Middle frontal gyrus (tissue), 1 donor: Measurements from ENCODE around the gene LMF1.

Experiments
- DNase-seq: peaks from one replicate; pipeline ENCODE4 v3.0.0-alpha.2; 2015; ENCODE audit warnings: low spot score; ENCODE audit errors: extremely low spot score

The LMF1 gene

GRCh38 chr16:1002399-1003166 lies 31.8 kb upstream of the LMF1 start:
- DNase-seq = no peak

DNA sequence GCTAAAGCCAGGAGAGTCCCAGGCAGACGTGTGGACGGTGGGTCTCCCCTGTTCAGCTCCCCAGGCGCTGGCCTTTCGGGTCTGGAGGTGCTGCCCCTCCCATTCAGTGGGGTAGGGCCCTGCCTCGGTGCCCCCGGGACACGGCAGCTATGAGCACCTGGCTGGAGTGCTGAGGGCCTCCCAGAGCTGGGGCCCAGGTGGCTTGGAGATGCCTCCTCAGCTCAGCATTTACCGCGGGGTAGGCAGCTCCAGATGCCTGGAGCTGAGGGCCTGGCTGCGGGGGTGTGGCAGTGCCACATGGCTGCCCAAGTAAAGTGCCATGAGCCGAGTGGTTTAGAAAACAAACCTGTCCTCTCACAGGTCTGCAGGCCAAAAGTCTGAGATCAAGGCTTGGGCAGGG lies 30.3 kb upstream of the LMF1 start:
- DNase-seq = no peak

- no peak for DNase-seq
Observed at GRCh38 chr16:1000608-1001007, 29.8 kb upstream of the LMF1 start.

DNA sequence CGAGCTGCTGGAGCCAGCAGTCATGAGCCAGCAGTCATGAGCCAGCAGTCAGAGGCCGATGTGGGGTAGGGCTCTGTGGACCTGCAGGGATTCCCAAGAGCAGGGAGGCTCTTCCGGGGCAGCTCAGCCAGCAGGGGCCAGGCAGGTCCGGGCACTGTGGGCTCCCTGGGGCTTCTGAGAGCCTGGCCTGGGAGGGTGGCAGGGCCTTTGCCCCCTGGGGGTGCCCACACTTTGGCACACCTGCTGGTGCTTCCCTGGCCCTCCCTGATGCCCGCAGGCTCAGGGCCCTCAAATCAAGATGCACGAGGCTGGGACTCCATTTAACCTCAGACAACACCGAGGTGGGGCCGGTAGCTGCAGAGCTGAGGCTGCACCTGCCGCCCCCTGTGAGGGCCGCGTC lies 28.9 kb upstream of the LMF1 start:
- no peak for DNase-seq

DNA sequence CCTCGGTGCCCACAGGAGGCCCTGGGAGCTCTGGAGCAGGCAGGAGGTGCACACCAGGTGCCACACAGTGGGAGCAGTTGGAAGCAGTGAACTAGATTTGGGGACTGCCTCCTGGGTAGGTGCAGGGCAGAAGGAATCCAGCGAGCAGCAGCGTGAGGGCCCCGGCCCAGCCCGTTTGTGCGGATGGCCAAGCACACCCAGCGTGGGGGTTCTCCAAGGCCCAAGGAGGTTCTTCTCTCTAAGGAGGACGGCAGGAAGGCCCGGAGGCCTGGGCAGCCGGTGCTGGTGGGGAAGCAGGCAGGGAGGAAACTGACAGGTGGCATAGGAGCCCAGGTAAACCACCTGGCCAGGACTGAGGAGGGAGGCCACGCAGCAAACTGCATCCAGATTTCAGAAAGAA lies 27.8 kb upstream of the LMF1 start:
- no peak for DNase-seq

DNA sequence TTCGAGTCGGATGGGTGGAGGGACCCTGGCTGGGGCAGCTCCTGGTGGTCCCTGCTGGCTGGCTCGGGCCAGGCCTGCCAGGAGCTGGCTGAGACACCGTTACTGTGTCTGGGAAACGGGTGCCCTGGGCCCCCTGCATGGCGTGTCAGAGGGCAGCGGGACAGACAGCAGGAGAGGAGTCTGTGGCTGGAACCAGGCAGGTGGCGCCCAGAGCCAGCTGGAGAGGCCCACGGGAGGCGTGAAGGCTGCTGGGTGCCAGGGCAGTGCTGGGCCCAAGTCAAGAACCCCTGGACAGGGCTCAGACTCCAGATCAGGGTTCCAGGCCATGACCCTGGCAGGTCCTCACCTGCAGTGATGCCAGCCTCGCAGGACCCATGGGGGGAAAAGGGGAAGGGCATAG lies 27.4 kb upstream of the LMF1 start:
- DNase-seq = no peak

- no peak for DNase-seq
Observed at GRCh38 chr16:997440-998051, 26.8 kb upstream of the LMF1 start.

DNA sequence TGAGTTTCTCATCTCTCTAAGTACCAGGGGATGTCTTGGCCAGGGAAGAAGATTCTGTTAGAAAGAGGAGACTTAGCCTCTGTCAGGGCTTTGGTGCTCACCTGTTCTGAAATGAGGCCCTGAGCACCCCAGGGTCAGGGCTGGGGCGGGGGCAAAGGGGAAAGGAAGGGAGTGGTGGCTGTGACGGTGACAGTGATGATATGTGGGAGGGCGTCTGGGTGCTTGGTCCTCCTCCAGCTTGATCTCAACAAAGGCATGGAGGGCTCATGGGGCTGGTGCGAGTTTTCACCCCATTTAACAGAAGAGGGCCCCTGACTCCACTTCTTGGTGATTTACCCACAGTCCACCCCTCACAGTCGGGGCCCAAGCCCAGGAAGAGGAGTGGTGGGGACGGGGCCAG lies 25.9 kb upstream of the LMF1 start:
- DNase-seq = no peak

DNA sequence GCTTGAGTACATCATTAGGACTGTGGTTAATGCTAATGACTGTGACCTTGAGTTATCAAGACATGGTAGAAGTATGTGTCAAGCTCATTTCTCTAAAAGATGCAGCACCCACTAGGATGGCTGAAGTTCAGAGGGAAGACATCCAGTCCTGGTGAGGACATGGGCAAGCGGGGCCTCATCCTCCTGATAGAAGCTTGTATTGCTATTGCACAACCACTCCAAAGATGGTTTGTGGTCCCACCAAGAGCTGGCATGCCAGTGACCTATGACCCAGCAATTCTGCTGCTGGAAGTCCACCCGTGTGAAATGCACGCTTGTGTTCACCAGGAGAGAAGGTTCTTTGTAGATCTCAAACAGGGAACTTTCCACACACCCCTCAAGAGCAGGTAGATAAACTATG lies 25.0 kb upstream of the LMF1 start:
- DNase-seq = no peak

DNA sequence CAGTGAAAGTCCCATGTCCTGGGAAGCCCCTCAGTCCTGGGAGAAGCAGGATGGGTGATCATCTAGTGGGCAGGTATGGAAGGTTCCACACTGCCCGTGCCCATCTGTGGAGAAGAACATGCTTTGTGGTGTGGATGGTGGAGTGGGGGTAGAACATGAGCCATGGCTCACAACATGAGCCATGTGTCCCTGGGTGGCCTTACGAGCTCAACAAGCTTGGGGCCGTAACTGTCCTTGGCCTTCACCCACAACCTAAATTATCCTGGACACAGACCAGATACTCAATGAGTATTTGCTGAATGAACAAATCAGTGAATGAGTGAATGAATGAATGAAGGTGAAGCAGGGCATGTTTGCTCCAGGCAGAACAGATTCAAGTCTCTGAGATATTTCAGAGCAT lies 24.3 kb upstream of the LMF1 start:
- DNase-seq = no peak

DNA sequence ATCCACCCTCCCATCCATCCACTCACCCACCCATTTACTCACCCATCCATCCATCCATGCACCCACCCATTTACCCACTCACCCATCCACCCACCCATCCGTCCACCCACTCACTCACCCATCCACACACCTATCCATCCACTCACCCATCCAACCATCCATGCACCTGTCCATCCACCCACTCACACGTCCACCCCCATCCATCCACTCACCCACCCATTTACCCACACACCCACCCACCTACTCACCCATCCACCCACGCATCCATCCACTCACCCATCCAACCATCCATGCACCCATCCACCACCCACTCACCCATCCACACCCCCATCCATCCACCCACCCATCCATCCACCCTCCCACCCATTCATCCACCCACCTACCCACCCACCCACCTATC lies 22.9 kb upstream of the LMF1 start:
- no peak for DNase-seq

GRCh38 chr16:991773-992172 lies 21.0 kb upstream of the LMF1 start:
- DNase-seq = no peak

GRCh38 chr16:991345-991744 lies 20.6 kb upstream of the LMF1 start:
- no peak for DNase-seq

GRCh38 chr16:990516-991291 lies 19.9 kb upstream of the LMF1 start:
- DNase-seq = no peak

- DNase-seq = no peak
Observed at GRCh38 chr16:989354-989814, 18.6 kb upstream of the LMF1 start.

GRCh38 chr16:988471-989353 lies 17.9 kb upstream of the LMF1 start:
- no peak for DNase-seq

- no peak for DNase-seq
Observed at GRCh38 chr16:987906-988305, 17.1 kb upstream of the LMF1 start.

DNA sequence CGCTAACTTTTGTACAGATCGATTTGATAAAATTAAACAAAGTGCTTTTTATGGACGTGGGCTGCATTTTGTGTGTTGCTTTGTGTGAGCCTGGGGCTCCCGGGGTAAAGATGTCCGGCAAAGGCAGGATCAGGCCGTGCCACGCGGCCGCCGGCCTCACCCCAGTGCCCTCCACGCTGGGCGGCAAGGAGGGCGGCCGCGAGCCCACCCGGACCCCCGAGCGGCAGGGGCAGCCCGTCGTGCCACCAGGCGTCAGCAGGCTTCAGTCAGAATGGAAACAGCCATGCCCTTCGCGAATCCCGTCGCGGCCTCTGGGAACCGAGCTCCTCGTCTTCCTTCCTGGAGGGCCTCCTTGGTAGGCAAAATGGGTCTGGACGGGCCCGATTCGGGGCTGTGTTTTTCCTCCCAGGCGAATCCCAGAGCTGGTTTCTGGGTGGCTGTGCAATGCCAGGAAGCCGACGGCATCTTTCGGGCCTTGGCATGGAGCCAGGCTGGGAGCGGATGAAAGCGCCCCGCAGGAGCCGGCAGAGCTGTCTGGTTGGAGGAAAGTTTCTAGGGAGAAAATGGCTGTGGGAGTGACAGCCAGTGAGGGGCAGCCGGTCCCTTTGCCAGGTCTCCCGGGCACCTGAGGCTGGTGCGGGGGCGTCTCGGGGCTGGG lies 16.3 kb upstream of the LMF1 start:
- DNase-seq = no peak

GRCh38 chr16:986411-986810 lies 15.6 kb upstream of the LMF1 start:
- no peak for DNase-seq

GRCh38 chr16:985646-986400 lies 15.0 kb upstream of the LMF1 start:
- no peak for DNase-seq
